Endothelial cell of umbilical vein (primary cell): ENCODE data around the gene ACKR3.

ENCODE experiments used
- CTCF ChIP-seq, 2 donors: IDR thresholded peaks; 1 replicate in 1 of 2; 2 replicates in 1 of 2; pipeline ENCODE4 v1.5.1; 2011; ENCODE audit warnings: low read length in 2 of 2, mild to moderate bottlenecking in 2 of 2, moderate library complexity in 2 of 2, control low read depth in 1 of 2, inconsistent platforms in 1 of 2, low read depth in 1 of 2; ENCODE audit not compliant: insufficient read depth in 1 of 2; ENCODE audit errors: extremely low read depth in 1 of 2
- FOS ChIP-seq: IDR thresholded peaks from 2 replicates; pipeline ENCODE4 v1.6.1; 2011; ENCODE audit warnings: mild to moderate bottlenecking, low read length, moderate library complexity, borderline replicate concordance; ENCODE audit not compliant: insufficient read depth
- GATA2 ChIP-seq: IDR thresholded peaks from 2 replicates; pipeline ENCODE4 v1.7.0; 2011; ENCODE audit warnings: low read depth, mild to moderate bottlenecking, moderate library complexity, mixed read lengths, low read length; ENCODE audit not compliant: insufficient read length, insufficient read depth
- POLR2A ChIP-seq: IDR thresholded peaks from 2 replicates; pipeline ENCODE4 v1.6.1; 2012; ENCODE audit warnings: low read depth, mild to moderate bottlenecking, control low read depth, low read length
- POLR2AphosphoS5 ChIP-seq: IDR thresholded peaks from 2 replicates; pipeline ENCODE4 v1.6.1; 2012; ENCODE audit warnings: low read depth, mild to moderate bottlenecking, control low read depth, low read length, moderate library complexity; ENCODE audit not compliant: insufficient read depth

DNA sequence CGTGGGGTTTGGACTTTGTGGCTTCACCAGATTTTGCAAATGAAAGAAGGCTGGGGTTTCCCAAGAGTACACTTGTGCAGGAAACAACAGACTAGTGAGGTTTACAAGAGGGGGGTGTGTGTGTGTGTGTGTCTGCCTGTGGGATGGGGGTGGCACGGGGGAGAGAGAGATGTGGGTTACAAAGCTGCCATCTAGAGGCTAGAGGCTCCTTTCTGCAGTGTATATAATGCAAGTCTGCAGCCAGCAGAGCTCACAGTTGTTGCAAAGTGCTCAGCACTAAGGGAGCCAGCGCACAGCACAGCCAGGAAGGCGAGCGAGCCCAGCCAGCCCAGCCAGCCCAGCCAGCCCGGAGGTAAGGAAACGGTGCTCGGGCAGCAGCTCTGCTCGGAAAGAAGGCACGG lies at the start of gene ACKR3:
- TF ChIP-seq CTCF (IDR thresholded peaks at IDR 0.05; ENCODE audit: extremely low read depth in 1 of 2, insufficient read depth in 1 of 2, low read depth in 1 of 2, low read length in 2 of 2) (peak; percentile 55 to 69), POLR2AphosphoS5 (peak; percentile 79), POLR2A (peak; percentile 87), GATA2 (no peak), FOS (no peak)
